ENCODE measurements around the gene TEAD1.

Gene TEAD1

DNA sequence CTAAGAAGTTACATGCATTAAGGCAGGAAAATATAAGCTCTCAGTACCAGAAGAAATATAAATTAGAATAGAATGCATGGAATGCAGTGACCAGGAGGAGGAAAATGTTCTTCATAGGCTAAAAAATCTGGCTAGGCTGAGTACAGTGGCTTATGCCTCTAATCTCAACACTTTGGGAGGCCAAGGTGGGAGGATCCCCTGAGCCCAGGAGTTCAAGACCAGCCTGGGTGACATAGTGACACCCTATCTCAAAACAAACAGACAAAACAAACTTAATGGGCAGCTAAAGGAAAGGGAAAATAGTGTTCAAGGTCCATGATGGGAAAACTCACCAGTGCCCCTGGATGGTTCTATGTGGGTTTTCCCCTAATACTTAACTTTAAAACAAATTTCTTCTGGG is 256.6 kb downstream of the TEAD1 start:
- TF ChIP-seq, protein P1, sequence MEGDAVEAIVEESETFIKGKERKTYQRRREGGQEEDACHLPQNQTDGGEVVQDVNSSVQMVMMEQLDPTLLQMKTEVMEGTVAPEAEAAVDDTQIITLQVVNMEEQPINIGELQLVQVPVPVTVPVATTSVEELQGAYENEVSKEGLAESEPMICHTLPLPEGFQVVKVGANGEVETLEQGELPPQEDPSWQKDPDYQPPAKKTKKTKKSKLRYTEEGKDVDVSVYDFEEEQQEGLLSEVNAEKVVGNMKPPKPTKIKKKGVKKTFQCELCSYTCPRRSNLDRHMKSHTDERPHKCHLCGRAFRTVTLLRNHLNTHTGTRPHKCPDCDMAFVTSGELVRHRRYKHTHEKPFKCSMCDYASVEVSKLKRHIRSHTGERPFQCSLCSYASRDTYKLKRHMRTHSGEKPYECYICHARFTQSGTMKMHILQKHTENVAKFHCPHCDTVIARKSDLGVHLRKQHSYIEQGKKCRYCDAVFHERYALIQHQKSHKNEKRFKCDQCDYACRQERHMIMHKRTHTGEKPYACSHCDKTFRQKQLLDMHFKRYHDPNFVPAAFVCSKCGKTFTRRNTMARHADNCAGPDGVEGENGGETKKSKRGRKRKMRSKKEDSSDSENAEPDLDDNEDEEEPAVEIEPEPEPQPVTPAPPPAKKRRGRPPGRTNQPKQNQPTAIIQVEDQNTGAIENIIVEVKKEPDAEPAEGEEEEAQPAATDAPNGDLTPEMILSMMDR (IDR thresholded peaks at IDR 0.05; ENCODE audit: insufficient read depth, missing control alignments), result no peak
- FAIRE-seq, result no peak

DNA sequence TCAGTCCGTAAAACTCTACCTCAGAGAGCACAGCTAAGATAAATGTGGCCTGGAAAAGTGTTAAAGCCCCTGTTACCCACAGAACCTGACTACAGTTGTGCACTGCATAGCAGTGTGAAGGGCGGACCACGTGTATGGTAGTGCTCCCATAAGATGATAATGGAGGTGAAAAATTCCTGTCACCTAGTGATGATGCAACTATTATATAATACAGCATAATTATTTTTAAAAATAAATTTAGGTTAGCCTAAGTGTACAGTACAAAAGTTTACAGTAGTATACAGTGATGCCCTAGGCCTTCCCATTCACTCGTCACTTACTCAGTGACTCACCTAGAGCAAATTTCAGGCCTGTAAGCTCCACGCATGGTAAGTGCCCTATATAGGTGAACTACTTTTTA is 258.3 kb downstream of the TEAD1 start:
- TF ChIP-seq, protein P1 (IDR thresholded peaks at IDR 0.05; ENCODE audit: insufficient read depth, missing control alignments), result no peak
- no peak for DNase-seq (ENCODE audit: insufficient read length, low spot score)
- no peak for FAIRE-seq

More for the DNA sequence above, 256.6 kb downstream of the TEAD1 start:
- no peak for DNase-seq (ENCODE audit: insufficient read length, low spot score)

DNA sequence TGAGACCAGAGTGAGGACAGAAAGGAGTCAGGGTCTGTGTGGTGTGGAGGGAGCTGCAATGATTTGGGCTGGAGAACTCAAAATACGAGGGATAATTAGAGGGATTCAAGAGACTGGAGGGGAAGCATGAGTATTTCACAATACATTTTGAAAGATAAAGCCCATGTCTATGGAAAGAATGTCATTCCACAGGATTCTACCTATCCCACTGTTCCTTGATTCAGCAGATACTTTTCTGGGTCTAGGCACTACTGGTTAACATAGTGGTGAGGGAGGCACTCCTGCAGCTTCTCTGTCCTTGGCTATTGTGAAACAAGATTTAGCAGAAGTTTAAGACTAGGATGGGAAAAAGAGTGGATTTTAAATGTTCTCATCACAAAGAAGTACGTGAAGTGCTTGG is 262.0 kb downstream of the TEAD1 start:
- DNase-seq (ENCODE audit: insufficient read length, low spot score) (no peak), FAIRE-seq (no peak)
- TF ChIP-seq, protein P1 (IDR thresholded peaks at IDR 0.05; ENCODE audit: insufficient read depth, missing control alignments), result no peak

DNA sequence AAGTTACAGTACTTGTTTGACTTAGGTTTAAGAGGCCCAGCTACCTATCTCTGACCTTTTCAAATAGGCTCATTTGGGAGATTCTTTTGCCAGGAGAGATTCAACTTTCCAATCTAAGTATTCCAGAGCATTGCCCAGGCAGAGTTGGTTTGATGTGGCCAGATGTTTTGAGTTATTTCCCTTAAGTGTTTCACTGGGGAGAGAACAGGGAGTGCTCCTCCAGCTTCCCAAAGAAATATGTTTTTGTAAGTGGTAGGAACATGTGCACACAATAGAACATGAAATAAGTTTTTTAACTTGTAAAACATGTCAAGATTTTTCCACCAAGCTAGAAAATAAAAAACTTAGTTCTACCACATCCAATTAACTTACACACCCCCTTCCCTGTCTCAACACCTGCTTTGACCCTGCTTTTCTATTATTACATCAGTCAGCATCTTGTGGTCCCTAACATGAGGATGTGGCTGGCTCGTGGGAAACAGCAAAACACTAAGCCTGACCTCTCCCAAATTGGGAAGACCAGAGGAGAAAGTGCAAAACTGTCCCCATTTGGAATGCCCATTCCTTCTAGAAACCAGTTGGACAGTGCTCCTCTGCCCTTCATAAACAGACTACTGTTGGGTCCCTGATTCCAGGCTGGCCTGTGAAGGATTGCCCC is 264.5 kb downstream of the TEAD1 start:
- TF ChIP-seq, protein P1 (IDR thresholded peaks at IDR 0.05; ENCODE audit: insufficient read depth, missing control alignments), result no peak
- no peak for DNase-seq (ENCODE audit: insufficient read length, low spot score)
- no peak for FAIRE-seq

DNA sequence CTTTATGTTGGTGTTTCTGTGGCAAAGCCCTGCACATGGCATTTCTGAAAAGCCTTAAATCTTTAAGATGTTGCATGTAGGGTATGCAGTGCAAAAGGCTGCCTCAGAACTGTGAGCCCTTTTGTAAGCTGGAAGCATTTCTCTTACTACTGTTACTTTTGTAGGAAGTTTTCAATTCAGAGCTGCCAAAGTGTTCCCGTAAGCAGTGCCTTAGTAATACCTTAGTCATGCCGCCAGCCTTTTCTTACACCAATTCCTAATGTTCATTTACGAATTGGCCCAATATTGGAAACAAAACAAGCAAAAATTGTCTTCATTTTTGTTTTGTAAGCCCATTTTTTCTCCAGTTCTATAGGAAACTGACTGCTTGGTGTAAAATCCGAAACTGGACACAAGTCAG is 267.4 kb downstream of the TEAD1 start:
- TF ChIP-seq, protein P1 (IDR thresholded peaks at IDR 0.05; ENCODE audit: insufficient read depth, missing control alignments), result no peak
- FAIRE-seq (no peak), DNase-seq (ENCODE audit: insufficient read length, low spot score) (no peak)

DNA sequence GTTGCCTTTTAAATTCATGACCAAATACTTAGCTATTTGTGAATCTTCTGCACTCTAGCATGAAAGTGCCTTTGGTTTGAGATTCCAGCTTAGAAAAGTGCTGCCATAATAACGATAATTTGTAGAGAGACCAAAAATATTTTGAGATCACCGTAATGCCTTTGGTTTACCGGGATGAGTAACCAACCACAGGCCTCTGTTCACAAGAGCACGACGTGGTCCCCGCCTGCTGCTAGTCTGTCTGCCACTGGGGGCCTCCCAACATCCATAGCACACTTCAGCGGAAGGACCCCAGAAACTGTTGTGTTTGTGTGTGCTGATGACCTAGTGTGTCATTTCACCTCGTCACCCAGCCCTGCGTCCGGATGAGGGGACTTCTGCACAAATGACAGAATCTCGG is 267.9 kb downstream of the TEAD1 start:
- TF ChIP-seq, protein P1 (IDR thresholded peaks at IDR 0.05; ENCODE audit: insufficient read depth, missing control alignments), result no peak
- FAIRE-seq (no peak), DNase-seq (ENCODE audit: insufficient read length, low spot score) (no peak)

DNA sequence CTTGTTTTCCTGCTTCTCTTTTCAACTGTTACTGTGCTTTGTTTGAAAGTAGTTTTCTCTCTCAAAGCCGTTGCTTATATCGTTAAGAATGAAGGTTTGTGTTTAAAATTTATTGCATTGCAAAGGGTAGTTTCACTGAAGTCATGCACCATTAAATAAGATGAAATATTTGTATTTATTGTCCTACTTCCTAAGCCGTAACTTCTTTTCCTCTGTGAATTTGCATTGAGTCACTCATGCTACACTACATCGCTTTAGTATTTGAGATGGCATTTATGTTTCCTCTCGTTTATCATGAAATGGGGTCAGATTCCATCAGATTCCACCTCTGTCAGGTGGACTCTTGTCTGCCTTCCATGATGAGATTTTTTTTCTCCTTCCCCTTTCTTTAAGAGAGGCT is 269.1 kb downstream of the TEAD1 start:
- no peak for DNase-seq (ENCODE audit: insufficient read length, low spot score)
- TF ChIP-seq, protein P1 (IDR thresholded peaks at IDR 0.05; ENCODE audit: insufficient read depth, missing control alignments), result no peak
- no peak for FAIRE-seq
